Measurements from ENCODE around the gene RNU7-1. TPM values are rescaled to one million over a fixed set of nuclear protein-coding genes. Genes with fewer than 3 reads are reported as not detected.

The RNU7-1 gene
- total and polyA plus RNA-seq, 9 of the 15 experiments (the other 6 are each of a cell fraction or from before 2014, with no cell fraction given) = not detected

DNA sequence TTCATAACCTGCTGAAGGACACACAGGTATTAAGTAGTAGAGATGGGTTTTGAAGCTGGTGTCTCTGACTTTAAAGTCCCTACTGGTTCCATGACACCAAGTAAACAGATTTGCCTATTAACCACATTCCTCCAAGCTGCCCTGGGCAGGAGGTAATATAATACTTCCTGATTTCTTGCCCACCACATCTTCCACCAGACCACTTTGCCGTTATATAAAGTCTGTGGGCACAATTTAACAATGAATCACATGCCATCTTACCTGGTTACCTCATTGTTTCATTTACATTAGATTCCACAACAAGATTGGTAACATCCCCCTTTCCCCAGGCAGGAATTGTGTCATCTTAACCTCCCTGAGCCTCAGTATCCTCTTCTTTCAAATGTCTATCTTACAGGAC is 39.9 kb upstream of the RNU7-1 start:
- Histone ChIP-seq H3K27me3 (ENCODE audit: control insufficient read depth in 2 of 2, insufficient read depth in 2 of 2, low read length in 2 of 2) (no peaks in the 10 kb centered on the region), H3K4me1 (replicated peaks in 1 of 2; ENCODE audit: control insufficient read depth in 2 of 2, insufficient read depth in 2 of 2, low read length in 2 of 2) (peaks cover 13 to 25% of the 10 kb centered on the region in 2 experiments), H3K9me3 (replicated peaks; ENCODE audit: control insufficient read depth, insufficient read depth, low read depth, low read length) (no peaks in the 10 kb centered on the region; the same call in 1 of the 2 replicates), H3K79me2 (ENCODE audit: control insufficient read depth, insufficient read depth, low read length) (no peaks in the 10 kb centered on the region), H3K27ac (ENCODE audit: extremely low read depth, low read depth, low read length) (0 out of 3 replicates have a peak overlapping the region, but pooled peaks have one; percentile 83), H3K4me3 (no peak overlapping the region), H3K4me2 (ENCODE audit: insufficient read depth, low read length) (peak overlapping the region; percentile 96; the same call in 1 of the 2 replicates), H3K36me3 (ENCODE audit: control insufficient read depth, insufficient read depth, low read length) (no peaks in the 10 kb centered on the region), H3K9me1 (ENCODE audit: control insufficient read depth, insufficient read depth, low read length) (no peaks in the 10 kb centered on the region), H4K20me1 (replicated peaks; ENCODE audit: control insufficient read depth, insufficient read depth, low read length) (no peaks in the 10 kb centered on the region), H3K9ac (ENCODE audit: insufficient read depth in 1 of 2, low read depth in 2 of 2, low read length in 2 of 2) (peak overlapping the region in 1 of 2 experiments; percentile 79; a peak in 1 of 4 replicates), H2AFZ (ENCODE audit: low read depth, low read length) (peak overlapping the region; percentile 98)
- ATAC-seq (no peak), FAIRE-seq (no peak), DNase-seq (ENCODE audit: extremely low read depth in 1 of 4, low spot score in 3 of 4) (no peak)
- in situ Hi-C loops (cut with MboI) (no loop called here), intact Hi-C loops (cut with micrococcal nuclease) (no loop called here)
- CTCF ChIA-PET (ENCODE audit: low intra/inter-chr PET ratio) = no interaction called here
- 83% methylated on average over 1 of the region's 1 CpG for WGBS (ENCODE audit: insufficient coverage, low coverage, missing lambda C conversion rate)
- POLR2A ChIA-PET = interaction anchor here (0.5 to 1.3 kb wide), 2 partner anchors 41 kb away, joined by 3 read pairs; no protein-coding TSS in a partner anchor
- BruUV-seq (replicated peaks) = no TSS peak
- TF ChIP-seq HCFC1 (IDR thresholded peaks at IDR 0.05; ENCODE audit: low read depth, low read length) (no peak), SAFB (IDR thresholded peaks at IDR 0.05; ENCODE audit: borderline replicate concordance, low read depth, low read length) (no peak), U2AF1 (optimal IDR thresholded peaks at IDR 0.05; ENCODE audit: low read depth, low read length) (no peak), ELF4 (CRISPR knock-in tag; IDR thresholded peaks at IDR 0.05) (no peak), RBM39 (optimal IDR thresholded peaks at IDR 0.05; ENCODE audit: low read depth, low read length) (no peak), ASH1L (IDR thresholded peaks at IDR 0.05; ENCODE audit: borderline replicate concordance, low read depth, partially characterized antibody) (no peak)
- TF ChIP-seq, protein P1, sequence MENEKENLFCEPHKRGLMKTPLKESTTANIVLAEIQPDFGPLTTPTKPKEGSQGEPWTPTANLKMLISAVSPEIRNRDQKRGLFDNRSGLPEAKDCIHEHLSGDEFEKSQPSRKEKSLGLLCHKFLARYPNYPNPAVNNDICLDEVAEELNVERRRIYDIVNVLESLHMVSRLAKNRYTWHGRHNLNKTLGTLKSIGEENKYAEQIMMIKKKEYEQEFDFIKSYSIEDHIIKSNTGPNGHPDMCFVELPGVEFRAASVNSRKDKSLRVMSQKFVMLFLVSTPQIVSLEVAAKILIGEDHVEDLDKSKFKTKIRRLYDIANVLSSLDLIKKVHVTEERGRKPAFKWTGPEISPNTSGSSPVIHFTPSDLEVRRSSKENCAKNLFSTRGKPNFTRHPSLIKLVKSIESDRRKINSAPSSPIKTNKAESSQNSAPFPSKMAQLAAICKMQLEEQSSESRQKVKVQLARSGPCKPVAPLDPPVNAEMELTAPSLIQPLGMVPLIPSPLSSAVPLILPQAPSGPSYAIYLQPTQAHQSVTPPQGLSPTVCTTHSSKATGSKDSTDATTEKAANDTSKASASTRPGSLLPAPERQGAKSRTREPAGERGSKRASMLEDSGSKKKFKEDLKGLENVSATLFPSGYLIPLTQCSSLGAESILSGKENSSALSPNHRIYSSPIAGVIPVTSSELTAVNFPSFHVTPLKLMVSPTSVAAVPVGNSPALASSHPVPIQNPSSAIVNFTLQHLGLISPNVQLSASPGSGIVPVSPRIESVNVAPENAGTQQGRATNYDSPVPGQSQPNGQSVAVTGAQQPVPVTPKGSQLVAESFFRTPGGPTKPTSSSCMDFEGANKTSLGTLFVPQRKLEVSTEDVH (IDR thresholded peaks at IDR 0.05; ENCODE audit: low read depth, partially characterized antibody) = no peak

Data from K562 (cell line).